HEK293 (cell line): ENCODE data around the gene MYH8.

Experiments used
- ATF2 ChIP-seq: fragments of 450-650 bp; formaldehyde crosslinking; IDR thresholded peaks from 2 replicates; pipeline ENCODE4 v1.5.1; 2016; ENCODE audit warnings: missing biosample characterization, missing genetic modification characterization, low read depth
- CTCF ChIP-seq: fragments of 450-650 bp; formaldehyde crosslinking; IDR thresholded peaks from 2 replicates; pipeline ENCODE4 v1.5.1; 2016; ENCODE audit warnings: missing biosample characterization, missing genetic modification characterization
- KLF16 ChIP-seq: fragments of 450-650 bp; formaldehyde crosslinking; IDR thresholded peaks from 2 replicates; pipeline ENCODE4 v1.5.1; 2017; ENCODE audit warnings: missing biosample characterization, missing genetic modification characterization
- MYNN ChIP-seq: fragments of 450-650 bp; formaldehyde crosslinking; IDR thresholded peaks from 2 replicates; pipeline ENCODE4 v1.5.1; 2016; ENCODE audit warnings: missing biosample characterization, missing genetic modification characterization, borderline replicate concordance
- YY1 ChIP-seq: fragments of 450-650 bp; formaldehyde crosslinking; IDR thresholded peaks from 2 replicates; pipeline ENCODE4 v1.5.1; 2018; ENCODE audit warnings: missing biosample characterization, missing genetic modification characterization
- YY2 ChIP-seq: fragments of 450-650 bp; formaldehyde crosslinking; IDR thresholded peaks from 2 replicates; pipeline ENCODE4 v1.5.1; 2016; ENCODE audit warnings: missing biosample characterization, missing genetic modification characterization
- ZBTB49 ChIP-seq: fragments of 450-650 bp; formaldehyde crosslinking; IDR thresholded peaks from 2 replicates; pipeline ENCODE4 v1.5.1; 2016; ENCODE audit warnings: missing biosample characterization, missing genetic modification characterization, low read depth
- ZBTB8A ChIP-seq: fragments of 450-650 bp; formaldehyde crosslinking; IDR thresholded peaks from 2 replicates; pipeline ENCODE4 v1.5.1; 2016; ENCODE audit warnings: missing biosample characterization, missing genetic modification characterization
- ZNF19 ChIP-seq: fragments of 450-650 bp; formaldehyde crosslinking; IDR thresholded peaks from 2 replicates; pipeline ENCODE4; 2016; ENCODE audit warnings: missing biosample characterization, missing genetic modification characterization, low read depth
- ZNF23 ChIP-seq: fragments of 450-650 bp; formaldehyde crosslinking; IDR thresholded peaks from 2 replicates; pipeline ENCODE4 v1.5.1; 2016; ENCODE audit warnings: missing biosample characterization, missing genetic modification characterization, borderline replicate concordance
- ZNF280C ChIP-seq: fragments of 450-650 bp; formaldehyde crosslinking; IDR thresholded peaks from 2 replicates; pipeline ENCODE4 v1.5.1; 2016; ENCODE audit warnings: missing biosample characterization, missing genetic modification characterization
- ZNF549 ChIP-seq: fragments of 450-650 bp; IDR thresholded peaks from 2 replicates; pipeline ENCODE4 v1.5.1; 2018; ENCODE audit warnings: missing biosample characterization, missing genetic modification characterization, mild to moderate bottlenecking, inconsistent platforms, moderate library complexity
- ZNF785 ChIP-seq: fragments of 450-650 bp; formaldehyde crosslinking; IDR thresholded peaks from 2 replicates; pipeline ENCODE4 v1.5.1; 2016; ENCODE audit warnings: missing biosample characterization, missing genetic modification characterization
- ZNF843 ChIP-seq: fragments of 450-650 bp; formaldehyde crosslinking; IDR thresholded peaks from 2 replicates; pipeline ENCODE4 v1.5.1; 2016; ENCODE audit warnings: missing biosample characterization, missing genetic modification characterization

DNA sequence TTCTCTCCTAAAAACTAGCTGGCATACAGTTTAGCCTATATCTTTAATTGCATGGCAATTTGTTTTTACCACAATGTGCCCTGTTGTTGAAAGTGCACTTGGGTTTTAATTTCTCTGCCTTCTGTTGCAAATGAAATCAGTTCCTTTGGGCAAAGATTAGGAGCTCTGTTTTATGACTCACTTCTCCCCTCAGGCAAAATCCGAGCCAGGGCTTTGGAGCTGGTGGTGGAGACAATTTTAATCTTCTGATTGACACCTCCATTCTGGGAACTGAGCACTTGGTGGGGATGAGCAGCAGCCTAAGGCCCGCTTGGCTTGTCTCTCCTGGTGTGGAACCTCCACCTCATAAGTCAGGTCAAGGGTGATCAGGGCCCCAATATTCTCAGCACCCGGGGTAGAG is 13.3 kb upstream of the MYH8 start:
- TF ChIP-seq ZNF785 (tag by site-specific recombination) (no peak), CTCF (tag by site-specific recombination) (no peak), ZNF843 (no peak), MYNN (tag by site-specific recombination) (no peak), ZBTB8A (tag by site-specific recombination) (no peak), ZNF549 (tag by site-specific recombination) (peak; percentile 62; the same call in 1 of the 2 replicates), YY2 (no peak), ZNF280C (tag by site-specific recombination) (no peak), ZBTB49 (tag by site-specific recombination) (no peak), ZNF19 (tag by site-specific recombination) (no peak), ATF2 (tag by site-specific recombination) (no peak), ZNF23 (tag by site-specific recombination) (no peak), YY1 (tag by site-specific recombination) (no peak), KLF16 (no peak)
